Retinal pigment epithelial cell (primary cell): Measurements from ENCODE around the gene NDNF.

Experiments used
- DNase-seq: peaks from one replicate; pipeline ENCODE4 v3.0.0-alpha.2; 2010; ENCODE audit warnings: low read depth
- H3K4me3 ChIP-seq: 2 replicates; pipeline ENCODE4 v1.5.1; 2011; ENCODE audit warnings: mild to moderate bottlenecking, low read length, control low read depth, moderate library complexity
- TF ChIP-seq, protein P1 (sequence below): conservative IDR thresholded peaks from 2 replicates; pipeline ENCODE4 v1.5.1; 2011; ENCODE audit warnings: low read depth, low read length, control low read depth, inconsistent platforms

The NDNF gene

DNA sequence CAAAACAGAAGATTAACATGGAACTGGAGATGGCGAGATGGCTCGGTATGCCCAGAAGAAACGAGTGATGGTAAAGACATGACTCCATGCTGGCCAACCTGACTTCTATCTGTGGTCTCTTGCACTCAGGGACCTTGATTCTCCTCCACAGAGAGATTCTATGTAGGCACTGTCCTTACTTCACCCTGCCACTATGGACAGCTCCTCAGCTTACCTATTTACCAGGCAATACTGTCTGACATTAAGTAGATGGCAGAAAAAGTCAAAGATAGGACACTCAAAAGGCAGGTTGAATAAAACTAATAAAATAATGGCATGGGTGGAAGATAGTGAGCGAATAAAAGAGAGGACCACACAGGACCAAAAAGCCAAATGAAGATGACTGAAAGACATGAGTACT lies 35.2 kb upstream of the NDNF start:
- H3K4me3 ChIP-seq = no peak overlapping the region
- no peak for DNase-seq
- TF ChIP-seq, protein P1, sequence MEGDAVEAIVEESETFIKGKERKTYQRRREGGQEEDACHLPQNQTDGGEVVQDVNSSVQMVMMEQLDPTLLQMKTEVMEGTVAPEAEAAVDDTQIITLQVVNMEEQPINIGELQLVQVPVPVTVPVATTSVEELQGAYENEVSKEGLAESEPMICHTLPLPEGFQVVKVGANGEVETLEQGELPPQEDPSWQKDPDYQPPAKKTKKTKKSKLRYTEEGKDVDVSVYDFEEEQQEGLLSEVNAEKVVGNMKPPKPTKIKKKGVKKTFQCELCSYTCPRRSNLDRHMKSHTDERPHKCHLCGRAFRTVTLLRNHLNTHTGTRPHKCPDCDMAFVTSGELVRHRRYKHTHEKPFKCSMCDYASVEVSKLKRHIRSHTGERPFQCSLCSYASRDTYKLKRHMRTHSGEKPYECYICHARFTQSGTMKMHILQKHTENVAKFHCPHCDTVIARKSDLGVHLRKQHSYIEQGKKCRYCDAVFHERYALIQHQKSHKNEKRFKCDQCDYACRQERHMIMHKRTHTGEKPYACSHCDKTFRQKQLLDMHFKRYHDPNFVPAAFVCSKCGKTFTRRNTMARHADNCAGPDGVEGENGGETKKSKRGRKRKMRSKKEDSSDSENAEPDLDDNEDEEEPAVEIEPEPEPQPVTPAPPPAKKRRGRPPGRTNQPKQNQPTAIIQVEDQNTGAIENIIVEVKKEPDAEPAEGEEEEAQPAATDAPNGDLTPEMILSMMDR = no peak

DNA sequence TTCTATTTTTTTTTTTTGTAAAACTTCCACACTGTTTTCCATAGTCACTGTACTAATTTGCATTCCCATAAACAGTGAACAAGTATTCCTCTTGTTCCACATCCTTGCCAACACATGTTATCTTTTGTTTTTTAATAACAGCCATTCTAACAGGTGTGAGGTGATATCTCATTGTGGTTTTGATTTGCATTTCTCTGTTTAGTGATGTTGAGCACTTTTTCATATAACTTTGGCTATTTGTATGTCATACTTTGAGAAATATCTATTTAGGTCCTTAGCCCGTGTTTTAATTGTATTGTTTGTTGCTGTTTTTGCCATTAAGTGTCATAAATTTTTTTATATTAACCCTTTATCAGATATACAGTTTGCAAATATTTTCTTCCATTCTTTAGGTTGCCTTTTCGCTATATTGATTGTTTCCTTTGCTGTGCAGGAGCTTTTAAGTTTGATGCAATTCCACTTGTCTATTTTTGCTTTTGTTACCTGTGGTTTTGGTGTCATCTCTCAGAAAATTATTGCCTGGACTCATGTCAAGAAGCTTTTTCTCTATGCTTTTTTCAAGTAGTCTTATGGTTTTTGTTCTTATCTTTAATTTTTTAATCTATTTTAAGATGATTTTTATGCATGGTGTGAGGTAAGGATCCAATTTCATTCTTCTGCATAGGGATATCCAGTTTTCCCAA lies 27.9 kb upstream of the NDNF start:
- H3K4me3 ChIP-seq = no peak overlapping the region
- TF ChIP-seq, protein P1 = no peak
- no peak for DNase-seq

DNA sequence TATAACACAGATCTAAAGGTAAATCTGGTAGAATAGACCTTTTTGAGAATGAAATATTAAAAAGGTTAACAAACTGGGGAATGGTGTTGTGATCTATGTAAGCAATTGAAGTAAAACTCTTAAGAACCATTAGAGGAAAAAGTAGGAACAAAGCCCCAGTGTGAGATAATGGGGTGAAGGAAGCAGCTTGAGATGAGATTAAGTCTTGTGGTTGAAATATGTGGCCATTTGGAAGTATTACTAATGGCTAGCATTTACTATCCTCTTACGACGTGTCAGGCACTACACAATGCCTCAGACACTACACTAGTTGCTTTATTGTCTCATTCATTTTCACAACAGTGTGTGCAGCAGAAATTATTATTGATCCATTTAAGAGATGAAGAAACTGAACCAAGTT lies 25.9 kb upstream of the NDNF start:
- TF ChIP-seq, protein P1 = no peak
- no peak for DNase-seq
- H3K4me3 ChIP-seq = no peak overlapping the region

DNA sequence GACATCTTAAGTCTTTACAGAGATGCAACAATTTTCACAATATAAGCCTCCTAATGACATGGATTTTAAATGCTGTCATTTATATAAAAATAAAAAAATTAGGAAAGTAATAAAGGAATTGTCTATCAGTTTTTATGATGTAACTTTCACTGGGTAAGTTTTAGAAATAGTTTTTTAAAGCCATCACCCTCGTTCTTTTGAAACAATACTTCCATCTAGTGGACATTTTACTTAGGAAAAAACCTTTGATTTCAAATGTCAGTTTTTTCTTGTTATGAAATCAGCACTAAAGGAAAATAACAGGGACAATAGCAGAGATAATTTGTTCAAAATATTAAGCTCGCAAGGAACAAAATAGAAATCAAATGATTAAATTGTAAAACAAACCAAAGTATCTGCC lies 24.3 kb upstream of the NDNF start:
- TF ChIP-seq, protein P1 = peak; percentile 39
- no peak overlapping the region for H3K4me3 ChIP-seq
- no peak for DNase-seq

DNA sequence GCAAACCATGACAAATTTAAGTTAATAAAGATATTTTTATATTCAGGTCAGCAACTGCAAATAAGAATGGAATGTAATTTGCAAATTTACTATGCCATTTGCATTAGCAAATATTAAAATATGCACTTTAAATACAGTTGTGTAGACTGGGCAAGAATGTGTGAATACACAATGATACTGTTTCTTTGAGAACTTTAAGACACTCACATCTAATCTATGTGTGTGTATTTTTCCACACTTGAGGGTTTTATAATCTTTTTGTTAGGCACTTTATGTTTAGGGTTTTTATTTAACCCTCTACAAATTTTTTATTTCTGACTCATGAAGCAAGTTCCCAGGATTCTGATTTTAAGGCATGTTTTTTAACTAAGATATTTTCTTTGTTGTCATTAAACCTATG lies 23.9 kb upstream of the NDNF start:
- TF ChIP-seq, protein P1 = no peak

DNA sequence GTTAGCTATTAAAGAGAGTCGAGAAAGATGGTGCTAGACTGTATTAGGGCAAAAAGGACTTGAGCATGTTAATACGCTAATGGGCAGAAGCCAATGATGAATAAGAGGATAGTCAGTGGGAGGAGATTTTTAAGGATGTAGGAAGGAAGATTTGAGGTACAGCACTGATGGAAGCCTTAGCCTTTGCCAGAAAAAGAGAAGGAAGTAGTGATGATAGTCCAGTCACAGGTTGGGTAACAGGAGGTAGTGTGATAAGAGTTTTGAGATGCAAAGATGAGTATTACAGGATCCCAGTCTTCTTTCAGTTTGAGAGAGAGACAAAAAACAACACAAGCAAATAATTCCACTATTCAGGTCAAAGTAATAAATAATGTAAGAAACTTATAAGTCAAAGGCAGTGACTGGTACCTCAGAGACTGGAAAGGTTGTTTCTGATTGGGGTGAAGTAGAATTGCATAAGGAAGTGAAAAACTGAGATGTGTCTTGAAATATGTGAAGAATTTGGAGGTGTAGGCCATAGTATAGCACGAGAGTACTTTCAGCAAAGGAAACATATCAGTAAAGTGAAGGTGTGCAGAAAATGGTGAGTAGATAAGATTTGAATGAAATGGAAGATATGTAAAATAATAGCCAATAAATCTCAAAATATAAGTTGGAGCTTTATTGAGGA lies 22.1 kb upstream of the NDNF start:
- TF ChIP-seq, protein P1 = no peak
- no peak overlapping the region for H3K4me3 ChIP-seq
- DNase-seq = no peak

More for the DNA sequence above, 23.9 kb upstream of the NDNF start:
- no peak overlapping the region for H3K4me3 ChIP-seq
- no peak for DNase-seq

DNA sequence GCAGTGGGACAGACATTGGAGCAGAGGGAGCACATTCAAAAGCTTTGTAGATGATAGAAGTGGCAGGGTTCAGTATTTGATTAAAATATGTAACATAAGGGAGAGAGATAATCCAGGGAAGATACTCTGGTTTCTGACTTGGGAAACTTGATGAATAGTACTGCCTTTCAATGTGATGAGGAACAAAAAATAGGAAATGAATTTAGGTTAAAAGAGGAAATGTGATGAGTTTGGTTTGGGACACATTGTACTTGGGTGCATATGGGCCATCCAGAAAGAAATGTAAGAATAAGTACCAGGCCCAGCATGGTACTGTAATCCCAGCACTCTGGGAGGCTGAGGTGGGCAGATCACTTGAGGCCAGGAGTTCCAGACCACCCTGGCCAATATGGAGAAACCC lies 20.9 kb upstream of the NDNF start:
- TF ChIP-seq, protein P1 = no peak
- no peak overlapping the region for H3K4me3 ChIP-seq
- no peak for DNase-seq
